Measurements from ENCODE around the gene FAM3A. TPM values are rescaled to one million over a fixed set of nuclear protein-coding genes. Genes with fewer than 3 reads are reported as not detected.

FAM3A gene
- polyA plus RNA-seq, 1 of the 3 experiments (the other 2 are of a cell fraction), result 42.1 TPM

DNA sequence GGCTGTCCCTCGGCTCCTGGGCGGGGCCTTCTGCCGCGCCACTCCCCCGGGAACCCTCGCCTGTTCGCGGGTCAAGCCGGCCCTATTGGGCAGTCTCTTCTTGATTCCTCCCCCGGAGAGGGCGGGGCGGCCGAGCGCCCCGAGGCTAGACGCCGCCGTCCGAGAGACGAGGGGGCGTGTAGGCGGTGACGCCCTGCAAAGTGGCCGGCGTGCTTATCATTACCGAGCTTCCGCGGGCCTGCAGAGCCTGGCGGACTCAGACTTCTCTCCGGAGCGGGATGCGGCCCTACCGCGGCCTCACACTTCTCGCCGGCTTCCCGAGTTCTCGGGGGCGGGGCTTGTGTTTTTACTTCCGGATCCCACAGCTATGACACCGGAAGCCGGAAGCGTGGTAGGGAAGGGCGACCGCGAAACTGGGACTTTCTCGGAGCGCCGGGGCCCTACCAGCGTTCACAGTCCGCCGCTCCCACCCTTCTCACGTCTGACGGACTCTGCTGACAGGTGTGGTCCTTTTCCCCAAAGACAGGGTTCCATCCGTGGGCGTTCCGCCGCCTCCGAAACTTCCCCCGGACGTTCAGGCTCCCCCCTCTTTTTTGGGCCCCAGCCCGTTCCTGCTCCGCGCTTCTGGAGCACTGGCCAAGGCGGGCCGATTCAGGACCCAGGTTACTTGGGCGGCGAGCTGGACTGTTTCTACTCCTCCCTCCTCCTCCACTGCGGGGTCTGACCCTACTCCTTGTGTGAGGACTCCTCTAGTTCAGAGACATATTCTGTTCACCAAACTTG, 31.4 kb upstream of the FAM3A start, which contains the start of gene IKBKG:
Gene IKBKG (plus strand): TSS at position 376 of the 783 bp plus-strand sequence. CDS start 4,383 bp downstream, outside the sequence.
- Histone ChIP-seq H3K79me2 (ENCODE audit: insufficient read depth) (peaks cover 67% of the 10 kb centered on the region), H3K4me2 (peak within 1 kb of the TSS; percentile 82), H3K9ac (peak within 1 kb of the TSS; percentile 77), H3K36me3 (replicated peaks in 1 of 2; ENCODE audit: control insufficient read depth in 1 of 2, insufficient read depth in 2 of 2, low read length in 1 of 2) (no peaks in the 10 kb centered on the region), H3K27me3 (ENCODE audit: insufficient read depth) (peaks cover 17% of the 10 kb centered on the region), H3K9me2 (no peaks in the 10 kb centered on the region), H2AFZ (ENCODE audit: low read depth) (no peak within 1 kb of the TSS), H3K27ac (ENCODE audit: low read depth in 2 of 2, low read length in 1 of 2) (peak within 1 kb of the TSS; percentile 94), H3K4me1 (ENCODE audit: control insufficient read depth in 1 of 2, insufficient read depth in 2 of 2, low read depth in 1 of 2, low read length in 1 of 2) (peaks cover 6 to 7% of the 10 kb centered on the region in 2 experiments; a peak in 3 of 4 replicates), H3K4me3 (ENCODE audit: low read depth in 2 of 2, low read length in 1 of 2) (peak within 1 kb of the TSS; percentile 68 to 70), H3F3A (replicated peaks; ENCODE audit: insufficient read depth) (peaks cover 6% of the 10 kb centered on the region), H4K20me1 (ENCODE audit: insufficient read depth) (peaks cover 8% of the 10 kb centered on the region; the same call in 1 of the 2 replicates), H3K9me3 (no peaks in the 10 kb centered on the region)
- peak; percentile 93 for DNase-seq
- 33% methylated on average over 24 of the region's 69 CpGs for WGBS (ENCODE audit: low lambda C conversion rate)
- ChIA-PET POLR2A (interaction anchor here (0.5 to 0.9 kb wide), 2 partner anchors 20 to 128 kb away, joined by 3 to 5 read pairs; no protein-coding TSS in a partner anchor), CTCF (interaction anchor here (1.2 kb wide), 2 partner anchors 11 to 116 kb away, joined by 3 to 5 read pairs; no protein-coding TSS in a partner anchor)
- peak; percentile 96 for TF ChIP-seq ELF1 (IDR thresholded peaks at IDR 0.05)
- no peak for TF ChIP-seq RAD21 (IDR thresholded peaks at IDR 0.05; ENCODE audit: low read length)
- TF ChIP-seq, protein P1, sequence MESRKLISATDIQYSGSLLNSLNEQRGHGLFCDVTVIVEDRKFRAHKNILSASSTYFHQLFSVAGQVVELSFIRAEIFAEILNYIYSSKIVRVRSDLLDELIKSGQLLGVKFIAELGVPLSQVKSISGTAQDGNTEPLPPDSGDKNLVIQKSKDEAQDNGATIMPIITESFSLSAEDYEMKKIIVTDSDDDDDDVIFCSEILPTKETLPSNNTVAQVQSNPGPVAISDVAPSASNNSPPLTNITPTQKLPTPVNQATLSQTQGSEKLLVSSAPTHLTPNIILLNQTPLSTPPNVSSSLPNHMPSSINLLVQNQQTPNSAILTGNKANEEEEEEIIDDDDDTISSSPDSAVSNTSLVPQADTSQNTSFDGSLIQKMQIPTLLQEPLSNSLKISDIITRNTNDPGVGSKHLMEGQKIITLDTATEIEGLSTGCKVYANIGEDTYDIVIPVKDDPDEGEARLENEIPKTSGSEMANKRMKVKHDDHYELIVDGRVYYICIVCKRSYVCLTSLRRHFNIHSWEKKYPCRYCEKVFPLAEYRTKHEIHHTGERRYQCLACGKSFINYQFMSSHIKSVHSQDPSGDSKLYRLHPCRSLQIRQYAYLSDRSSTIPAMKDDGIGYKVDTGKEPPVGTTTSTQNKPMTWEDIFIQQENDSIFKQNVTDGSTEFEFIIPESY (IDR thresholded peaks at IDR 0.05; ENCODE audit: borderline replicate concordance, low read depth), result peak; percentile 93
- no peak for TF ChIP-seq SIN3A (IDR thresholded peaks at IDR 0.05; ENCODE audit: borderline replicate concordance, low read depth, low read length)
- no peak for TF ChIP-seq FOXJ3 (CRISPR knock-in tag; IDR thresholded peaks at IDR 0.05)
- TF ChIP-seq GATA2 (CRISPR knock-in tag; IDR thresholded peaks at IDR 0.05), result no peak
- peak; percentile 92 for TF ChIP-seq GABPA (IDR thresholded peaks at IDR 0.05; ENCODE audit: low read depth)
- peak; percentile 94 for TF ChIP-seq CHD2 (IDR thresholded peaks at IDR 0.05; ENCODE audit: low read length, partially characterized antibody)
- TF ChIP-seq NRF1 (IDR thresholded peaks at IDR 0.05; ENCODE audit: low read depth, low read length), result no peak
- TF ChIP-seq, protein P2, sequence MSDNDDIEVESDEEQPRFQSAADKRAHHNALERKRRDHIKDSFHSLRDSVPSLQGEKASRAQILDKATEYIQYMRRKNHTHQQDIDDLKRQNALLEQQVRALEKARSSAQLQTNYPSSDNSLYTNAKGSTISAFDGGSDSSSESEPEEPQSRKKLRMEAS (IDR thresholded peaks at IDR 0.05; ENCODE audit: low read depth), result no peak
- TF ChIP-seq POLR2AphosphoS5 (IDR thresholded peaks at IDR 0.05; ENCODE audit: low read depth, low read length), result 0 out of 2 replicates have a peak, but pooled peaks have one; percentile 3
- peak; percentile 56; the same call in 1 of the 2 replicates for TF ChIP-seq TAF1 (IDR thresholded peaks at IDR 0.05; ENCODE audit: borderline replicate concordance, low read depth, low read length)
- no peak for TF ChIP-seq NFIC (IDR thresholded peaks at IDR 0.05; ENCODE audit: borderline replicate concordance)

All from SK-N-SH (cell line).